HepG2 (cell line): Measurements from ENCODE around the gene TPD52L2. TPM values are rescaled to one million over a fixed set of nuclear protein-coding genes. Genes with fewer than 3 reads are reported as not detected.

Experiments used
- ATM ChIP-seq: fragments of 450-650 bp; IDR thresholded peaks from 2 replicates; pipeline ENCODE4 v1.7.1; 2017; ENCODE audit warnings: mild to moderate bottlenecking, borderline replicate concordance
- CAMTA2 ChIP-seq: sonication (generic); formaldehyde crosslinking; IDR thresholded peaks from 2 replicates; pipeline ENCODE4 v1.4.0; 2020; ENCODE audit warnings: mild to moderate bottlenecking, missing genetic modification reagents, borderline replicate concordance
- EP300 ChIP-seq, 3 experiments: sonication (generic) in 1 of 3; formaldehyde crosslinking in 1 of 3; IDR thresholded peaks; 2 replicates each; pipeline versions ENCODE4 v1.5.1 to v1.6.1; 2011 to 2020; ENCODE audit warnings: low read depth in 2 of 3, low read length in 2 of 3, borderline replicate concordance in 1 of 3, improper control_type of control experiment in 1 of 3, mild to moderate bottlenecking in 1 of 3, missing genetic modification reagents in 1 of 3, moderate library complexity in 1 of 3
- HMG20B ChIP-seq: conservative IDR thresholded peaks from 2 replicates; pipeline ENCODE4 v1.6.1; 2016; ENCODE audit warnings: missing genetic modification reagents, missing compliant biosample characterization
- HOXA9 ChIP-seq: sonication (generic); formaldehyde crosslinking; IDR thresholded peaks from 2 replicates; pipeline ENCODE4 v1.8.1; 2022; ENCODE audit warnings: missing genetic modification reagents, mild to moderate bottlenecking, moderate library complexity, borderline replicate concordance
- KDM2A ChIP-seq: sonication (generic); formaldehyde crosslinking; IDR thresholded peaks from 2 replicates; pipeline ENCODE4 v1.4.0; 2020; ENCODE audit warnings: low read depth, missing genetic modification reagents, borderline replicate concordance
- MYC ChIP-seq: sonication (generic); formaldehyde crosslinking; IDR thresholded peaks from 2 replicates; pipeline ENCODE4 v1.9.0; 2021; ENCODE audit warnings: missing genetic modification reagents, borderline replicate concordance
- SIN3A ChIP-seq: IDR thresholded peaks from 2 replicates; pipeline ENCODE4 v1.6.1; 2011; ENCODE audit warnings: low read depth, mild to moderate bottlenecking, control low read depth, low read length, borderline replicate concordance
- SMAD9 ChIP-seq: sonication (generic); formaldehyde crosslinking; IDR thresholded peaks from 2 replicates; pipeline ENCODE4 v1.5.1; 2020; ENCODE audit warnings: mild to moderate bottlenecking, missing genetic modification reagents
- THYN1 ChIP-seq: sonication (generic); formaldehyde crosslinking; IDR thresholded peaks from 2 replicates; pipeline ENCODE4 v1.8.1; 2023; ENCODE audit warnings: low read depth, mild to moderate bottlenecking, moderate library complexity, missing genetic modification reagents, borderline replicate concordance
- ZNF230 ChIP-seq: sonication (generic); formaldehyde crosslinking; IDR thresholded peaks from 2 replicates; pipeline ENCODE4 v1.4.0; 2020; ENCODE audit warnings: mild to moderate bottlenecking, missing genetic modification reagents
- ZNF333 ChIP-seq: sonication (generic); formaldehyde crosslinking; IDR thresholded peaks from 2 replicates; pipeline ENCODE4 v1.4.0; 2020; ENCODE audit warnings: mild to moderate bottlenecking, missing genetic modification reagents, borderline replicate concordance
- ZNF605 ChIP-seq: sonication (generic); formaldehyde crosslinking; IDR thresholded peaks from 2 replicates; pipeline ENCODE4 v1.8.0; 2022; ENCODE audit warnings: mild to moderate bottlenecking, missing genetic modification reagents
- ZNF83 ChIP-seq: sonication (generic); formaldehyde crosslinking; IDR thresholded peaks from 2 replicates; pipeline ENCODE4 v1.4.0; 2020; ENCODE audit warnings: missing genetic modification reagents, mild to moderate bottlenecking, borderline replicate concordance
- polyA plus RNA-seq, 8 experiments: library from polyadenylated mRNA; depleted of rRNA in 3 of 8; stranded (reverse) in 7 of 8; unstranded in 1 of 8; fragments of >200 nt; fragmentation: Illumina TruSeq in 4 of 8; extraction: Trizol in 4 of 8; gene quantifications; 2 replicates each; pipeline versions ENCODE4 v1.2.1 to v1.2.3, GENCODE V29; 2011 to 2016; ENCODE audit warnings: low read depth in 4 of 8, missing spikeins in 1 of 8, mixed read lengths in 1 of 8; ENCODE audit not compliant: insufficient read depth in 1 of 8
- total RNA-seq, 5 experiments: library from RNA; depleted of rRNA; stranded (reverse); fragments of >200 nt; fragmentation: Illumina TruSeq; extraction: Trizol; gene quantifications; 2 replicates each; pipeline ENCODE4 v1.2.3, GENCODE V29; 2016; ENCODE audit warnings: low read depth in 1 of 5
- TF ChIP-seq, protein P1 (sequence below): sonication (generic); formaldehyde crosslinking; IDR thresholded peaks from 2 replicates; pipeline ENCODE4 v1.4.0; 2020; ENCODE audit warnings: missing genetic modification reagents
- TF ChIP-seq, protein P2 (sequence below): sonication (generic); formaldehyde crosslinking; IDR thresholded peaks from 2 replicates; pipeline ENCODE4 v1.4.0; 2020; ENCODE audit warnings: mild to moderate bottlenecking, missing genetic modification reagents
- TF ChIP-seq, protein P3 (sequence below): fragments of 450-650 bp; IDR thresholded peaks from 2 replicates; pipeline ENCODE4 v1.6.1; 2017
- TF ChIP-seq, protein P4 (sequence below): sonication (generic); formaldehyde crosslinking; IDR thresholded peaks from 2 replicates; pipeline ENCODE4 v1.8.0; 2022; ENCODE audit warnings: mild to moderate bottlenecking, missing genetic modification reagents, borderline replicate concordance
- TF ChIP-seq, protein P5 (sequence below): sonication (generic); formaldehyde crosslinking; IDR thresholded peaks from 2 replicates; pipeline ENCODE4 v1.4.0; 2020; ENCODE audit warnings: missing genetic modification reagents; ENCODE audit errors: not compliant biosample characterization

The TPD52L2 gene
- total and polyA plus RNA-seq, 2 of the 13 experiments (the other 11 are each of a cell fraction or from before 2014, with no cell fraction given) = 156 to 184 TPM

DNA sequence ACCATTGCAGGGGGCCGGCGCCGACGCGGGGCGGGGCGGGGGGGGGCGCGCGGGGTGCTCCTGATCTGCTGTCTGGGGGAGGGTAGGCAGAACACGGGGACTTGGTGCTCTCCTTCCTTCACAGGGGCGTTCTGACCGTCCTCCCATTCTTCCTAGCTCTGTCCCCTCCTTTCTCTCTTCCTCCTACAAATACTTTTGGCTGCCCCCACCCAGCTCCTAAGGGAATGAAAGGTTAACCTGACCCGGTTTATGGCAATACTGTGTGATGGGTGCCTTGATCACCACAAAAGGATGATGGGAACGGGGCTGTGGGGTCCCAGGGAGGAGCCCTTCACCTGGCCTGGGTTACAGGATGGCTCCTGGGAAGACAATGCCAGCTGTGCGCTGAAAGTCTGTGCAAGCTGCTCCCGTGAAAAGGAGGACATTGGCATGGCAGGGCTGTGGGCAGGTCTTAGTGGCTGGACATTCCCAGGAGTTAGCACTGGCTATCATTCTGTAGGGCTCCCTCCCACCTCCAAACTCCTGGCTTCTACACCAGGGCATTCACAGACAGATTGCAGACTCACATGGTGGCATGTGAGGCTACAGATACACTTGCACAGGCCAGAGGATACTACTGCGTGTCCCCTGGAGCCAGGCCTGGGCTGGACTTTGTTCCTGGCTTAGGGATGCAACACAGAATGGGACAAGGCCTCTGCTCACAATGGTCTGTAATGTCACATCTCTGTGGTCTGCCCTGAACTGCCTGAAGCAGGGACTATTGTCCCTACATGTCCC, 1.9 kb upstream of the TPD52L2 start (continued):
- TF ChIP-seq, protein P1, sequence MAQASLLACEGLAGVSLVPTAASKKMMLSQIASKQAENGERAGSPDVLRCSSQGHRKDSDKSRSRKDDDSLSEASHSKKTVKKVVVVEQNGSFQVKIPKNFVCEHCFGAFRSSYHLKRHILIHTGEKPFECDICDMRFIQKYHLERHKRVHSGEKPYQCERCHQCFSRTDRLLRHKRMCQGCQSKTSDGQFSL = no peak
- TF ChIP-seq, protein P2, sequence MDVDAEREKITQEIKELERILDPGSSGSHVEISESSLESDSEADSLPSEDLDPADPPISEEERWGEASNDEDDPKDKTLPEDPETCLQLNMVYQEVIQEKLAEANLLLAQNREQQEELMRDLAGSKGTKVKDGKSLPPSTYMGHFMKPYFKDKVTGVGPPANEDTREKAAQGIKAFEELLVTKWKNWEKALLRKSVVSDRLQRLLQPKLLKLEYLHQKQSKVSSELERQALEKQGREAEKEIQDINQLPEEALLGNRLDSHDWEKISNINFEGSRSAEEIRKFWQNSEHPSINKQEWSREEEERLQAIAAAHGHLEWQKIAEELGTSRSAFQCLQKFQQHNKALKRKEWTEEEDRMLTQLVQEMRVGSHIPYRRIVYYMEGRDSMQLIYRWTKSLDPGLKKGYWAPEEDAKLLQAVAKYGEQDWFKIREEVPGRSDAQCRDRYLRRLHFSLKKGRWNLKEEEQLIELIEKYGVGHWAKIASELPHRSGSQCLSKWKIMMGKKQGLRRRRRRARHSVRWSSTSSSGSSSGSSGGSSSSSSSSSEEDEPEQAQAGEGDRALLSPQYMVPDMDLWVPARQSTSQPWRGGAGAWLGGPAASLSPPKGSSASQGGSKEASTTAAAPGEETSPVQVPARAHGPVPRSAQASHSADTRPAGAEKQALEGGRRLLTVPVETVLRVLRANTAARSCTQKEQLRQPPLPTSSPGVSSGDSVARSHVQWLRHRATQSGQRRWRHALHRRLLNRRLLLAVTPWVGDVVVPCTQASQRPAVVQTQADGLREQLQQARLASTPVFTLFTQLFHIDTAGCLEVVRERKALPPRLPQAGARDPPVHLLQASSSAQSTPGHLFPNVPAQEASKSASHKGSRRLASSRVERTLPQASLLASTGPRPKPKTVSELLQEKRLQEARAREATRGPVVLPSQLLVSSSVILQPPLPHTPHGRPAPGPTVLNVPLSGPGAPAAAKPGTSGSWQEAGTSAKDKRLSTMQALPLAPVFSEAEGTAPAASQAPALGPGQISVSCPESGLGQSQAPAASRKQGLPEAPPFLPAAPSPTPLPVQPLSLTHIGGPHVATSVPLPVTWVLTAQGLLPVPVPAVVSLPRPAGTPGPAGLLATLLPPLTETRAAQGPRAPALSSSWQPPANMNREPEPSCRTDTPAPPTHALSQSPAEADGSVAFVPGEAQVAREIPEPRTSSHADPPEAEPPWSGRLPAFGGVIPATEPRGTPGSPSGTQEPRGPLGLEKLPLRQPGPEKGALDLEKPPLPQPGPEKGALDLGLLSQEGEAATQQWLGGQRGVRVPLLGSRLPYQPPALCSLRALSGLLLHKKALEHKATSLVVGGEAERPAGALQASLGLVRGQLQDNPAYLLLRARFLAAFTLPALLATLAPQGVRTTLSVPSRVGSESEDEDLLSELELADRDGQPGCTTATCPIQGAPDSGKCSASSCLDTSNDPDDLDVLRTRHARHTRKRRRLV = peak; percentile 36; the same call in 1 of the 2 replicates
- no peak for TF ChIP-seq SIN3A
- TF ChIP-seq, protein P3, sequence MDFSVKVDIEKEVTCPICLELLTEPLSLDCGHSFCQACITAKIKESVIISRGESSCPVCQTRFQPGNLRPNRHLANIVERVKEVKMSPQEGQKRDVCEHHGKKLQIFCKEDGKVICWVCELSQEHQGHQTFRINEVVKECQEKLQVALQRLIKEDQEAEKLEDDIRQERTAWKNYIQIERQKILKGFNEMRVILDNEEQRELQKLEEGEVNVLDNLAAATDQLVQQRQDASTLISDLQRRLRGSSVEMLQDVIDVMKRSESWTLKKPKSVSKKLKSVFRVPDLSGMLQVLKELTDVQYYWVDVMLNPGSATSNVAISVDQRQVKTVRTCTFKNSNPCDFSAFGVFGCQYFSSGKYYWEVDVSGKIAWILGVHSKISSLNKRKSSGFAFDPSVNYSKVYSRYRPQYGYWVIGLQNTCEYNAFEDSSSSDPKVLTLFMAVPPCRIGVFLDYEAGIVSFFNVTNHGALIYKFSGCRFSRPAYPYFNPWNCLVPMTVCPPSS = no peak
- no peak for TF ChIP-seq THYN1 (CRISPR knock-in tag)
- TF ChIP-seq, protein P4, sequence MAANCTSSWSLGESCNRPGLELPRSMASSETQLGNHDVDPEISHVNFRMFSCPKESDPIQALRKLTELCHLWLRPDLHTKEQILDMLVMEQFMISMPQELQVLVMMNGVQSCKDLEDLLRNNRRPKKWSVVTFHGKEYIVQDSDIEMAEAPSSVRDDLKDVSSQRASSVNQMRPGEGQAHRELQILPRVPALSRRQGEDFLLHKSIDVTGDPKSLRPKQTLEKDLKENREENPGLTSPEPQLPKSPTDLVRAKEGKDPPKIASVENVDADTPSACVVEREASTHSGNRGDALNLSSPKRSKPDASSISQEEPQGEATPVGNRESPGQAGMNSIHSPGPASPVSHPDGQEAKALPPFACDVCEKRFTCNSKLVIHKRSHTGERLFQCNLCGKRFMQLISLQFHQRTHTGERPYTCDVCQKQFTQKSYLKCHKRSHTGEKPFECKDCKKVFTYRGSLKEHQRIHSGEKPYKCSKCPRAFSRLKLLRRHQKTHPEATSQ (CRISPR knock-in tag) = 0 out of 2 replicates have a peak, but pooled peaks have one; percentile 69
- TF ChIP-seq HOXA9 (CRISPR knock-in tag) = no peak
- no peak for TF ChIP-seq KDM2A (CRISPR knock-in tag)
- no peak for TF ChIP-seq SMAD9 (CRISPR knock-in tag)
- no peak for TF ChIP-seq ZNF605 (CRISPR knock-in tag)
- TF ChIP-seq EP300 (IDR thresholded peaks at IDR 0.05; ENCODE audit: low read depth in 2 of 2, low read length in 2 of 2) = no peak
- no peak for TF ChIP-seq EP300 (CRISPR knock-in tag; IDR thresholded peaks at IDR 0.05; ENCODE audit: borderline replicate concordance)
- no peak for TF ChIP-seq ATM
- TF ChIP-seq HMG20B (CRISPR knock-in tag) = no peak
- TF ChIP-seq, protein P5, sequence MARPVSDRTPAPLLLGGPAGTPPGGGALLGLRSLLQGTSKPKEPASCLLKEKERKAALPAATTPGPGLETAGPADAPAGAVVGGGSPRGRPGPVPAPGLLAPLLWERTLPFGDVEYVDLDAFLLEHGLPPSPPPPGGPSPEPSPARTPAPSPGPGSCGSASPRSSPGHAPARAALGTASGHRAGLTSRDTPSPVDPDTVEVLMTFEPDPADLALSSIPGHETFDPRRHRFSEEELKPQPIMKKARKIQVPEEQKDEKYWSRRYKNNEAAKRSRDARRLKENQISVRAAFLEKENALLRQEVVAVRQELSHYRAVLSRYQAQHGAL (CRISPR knock-in tag) = no peak
- TF ChIP-seq ZNF333 (CRISPR knock-in tag) = peak; percentile 68; the same call in 1 of the 2 replicates
- peak; percentile 82; the same call in 1 of the 2 replicates for TF ChIP-seq MYC (CRISPR knock-in tag)
- TF ChIP-seq CAMTA2 = no peak
- no peak; the same call in 1 of the 2 replicates for TF ChIP-seq ZNF83 (CRISPR knock-in tag)
- no peak for TF ChIP-seq ZNF230 (CRISPR knock-in tag)
